ENCODE measurements around the gene GPHN.

GPHN gene

DNA sequence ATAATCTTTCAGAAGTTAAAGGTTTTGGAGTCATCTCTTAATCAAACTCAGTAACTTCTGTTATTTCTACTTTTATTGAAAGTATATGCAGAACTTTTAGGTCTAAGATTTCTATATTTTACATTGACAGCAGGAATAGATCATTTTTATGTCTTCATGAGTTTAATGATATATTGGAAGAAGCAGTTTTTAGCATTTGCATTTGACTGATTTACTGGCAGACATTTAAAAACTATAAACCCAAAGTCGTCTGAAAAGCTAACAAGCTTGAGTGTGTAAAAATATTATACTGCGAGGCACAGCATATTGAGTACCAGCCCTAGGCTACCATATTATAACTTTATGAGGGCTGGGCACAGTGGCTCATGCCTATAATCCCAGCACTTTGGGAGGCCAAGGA, 467.3 kb downstream of the GPHN start:
- TF ChIP-seq CTCF (IDR thresholded peaks at IDR 0.05; ENCODE audit: insufficient read depth, low read depth, low read length, missing control alignments) = no peak
- H3K4me3 ChIP-seq (ENCODE audit: low read length) = no peak overlapping the region
- no peak for DNase-seq (ENCODE audit: low read depth)

DNA sequence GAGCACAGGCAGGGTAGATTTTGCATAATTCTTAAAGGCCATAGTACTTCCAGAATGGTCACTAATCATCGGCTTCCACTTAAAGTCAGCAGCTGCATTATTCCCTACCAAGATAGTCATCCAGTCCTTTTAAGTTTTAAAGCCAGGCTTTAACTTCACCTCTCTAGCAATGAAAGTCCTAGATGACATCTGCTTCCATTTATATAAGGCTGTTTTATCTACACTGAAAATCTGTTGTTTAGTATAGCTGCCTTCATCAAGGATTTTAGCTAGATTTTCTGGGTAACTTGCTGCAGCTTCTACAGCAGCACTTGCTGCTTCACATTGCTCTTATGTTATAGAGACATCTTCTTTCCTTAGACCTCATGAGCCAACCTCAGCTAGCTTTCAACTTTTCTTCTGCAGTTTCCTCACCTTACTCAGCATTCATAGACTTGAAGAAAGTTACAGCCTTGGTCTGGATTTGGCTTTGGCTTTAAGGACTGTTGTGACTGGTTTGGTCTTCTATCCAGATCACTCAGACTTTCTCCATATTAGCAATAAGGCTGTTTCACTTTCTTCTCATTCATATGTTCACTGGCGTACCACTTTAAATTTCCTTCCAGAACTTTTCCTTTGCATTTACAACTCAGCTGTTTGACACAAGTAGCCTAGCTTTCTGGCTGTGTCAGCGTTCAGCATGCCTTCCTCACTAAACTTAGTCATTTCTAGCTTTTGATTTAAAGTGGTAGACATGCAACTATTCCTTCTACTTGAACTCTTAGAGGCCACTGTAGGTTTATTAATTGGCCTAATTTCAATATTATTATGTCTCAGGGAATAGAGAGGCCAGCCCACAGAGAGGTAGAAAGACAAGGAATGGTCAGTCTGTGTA, 471.4 kb downstream of the GPHN start:
- DNase-seq (ENCODE audit: low read depth) = no peak
- H3K4me3 ChIP-seq (ENCODE audit: low read length) = no peak overlapping the region
- no peak for TF ChIP-seq CTCF (IDR thresholded peaks at IDR 0.05; ENCODE audit: insufficient read depth, low read depth, low read length, missing control alignments)

DNA sequence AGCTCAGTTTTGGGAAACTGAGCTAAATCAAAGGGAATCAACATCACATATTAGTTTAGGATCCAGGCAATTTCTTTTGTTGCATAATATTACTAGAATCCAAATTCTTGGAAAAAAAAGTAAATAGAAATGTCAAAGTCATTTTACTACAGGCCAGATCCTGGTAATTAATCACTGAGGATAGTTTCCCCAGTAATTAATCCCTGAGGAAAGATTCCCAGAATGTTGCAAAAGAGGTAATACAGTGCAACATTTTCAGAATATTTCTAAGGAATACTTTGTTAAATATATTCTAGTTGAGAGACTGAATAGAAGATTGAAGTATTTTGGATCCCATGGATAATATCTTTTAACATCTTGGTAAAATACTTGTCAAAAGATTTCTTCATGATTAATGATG, 474.3 kb downstream of the GPHN start:
- no peak overlapping the region for H3K4me3 ChIP-seq (ENCODE audit: low read length)
- no peak for DNase-seq (ENCODE audit: low read depth)
- no peak for TF ChIP-seq CTCF (IDR thresholded peaks at IDR 0.05; ENCODE audit: insufficient read depth, low read depth, low read length, missing control alignments)

GRCh38 chr14:66992776-66993175, 484.8 kb downstream of the GPHN start:
- no peak for TF ChIP-seq CTCF (IDR thresholded peaks at IDR 0.05; ENCODE audit: insufficient read depth, low read depth, low read length, missing control alignments)
- H3K4me3 ChIP-seq (ENCODE audit: low read length) = no peak overlapping the region
- no peak for DNase-seq (ENCODE audit: low read depth)

GRCh38 chr14:66993512-66993911, 485.6 kb downstream of the GPHN start:
- H3K4me3 ChIP-seq (ENCODE audit: low read length) = no peak overlapping the region
- no peak for DNase-seq (ENCODE audit: low read depth)
- no peak for TF ChIP-seq CTCF (IDR thresholded peaks at IDR 0.05; ENCODE audit: insufficient read depth, low read depth, low read length, missing control alignments)

- H3K4me3 ChIP-seq (ENCODE audit: low read length) = no peak overlapping the region
- no peak for TF ChIP-seq CTCF (IDR thresholded peaks at IDR 0.05; ENCODE audit: insufficient read depth, low read depth, low read length, missing control alignments)
- no peak for DNase-seq (ENCODE audit: low read depth)
Measured at GRCh38 chr14:66998013-66998412, 490.1 kb downstream of the GPHN start.

DNA sequence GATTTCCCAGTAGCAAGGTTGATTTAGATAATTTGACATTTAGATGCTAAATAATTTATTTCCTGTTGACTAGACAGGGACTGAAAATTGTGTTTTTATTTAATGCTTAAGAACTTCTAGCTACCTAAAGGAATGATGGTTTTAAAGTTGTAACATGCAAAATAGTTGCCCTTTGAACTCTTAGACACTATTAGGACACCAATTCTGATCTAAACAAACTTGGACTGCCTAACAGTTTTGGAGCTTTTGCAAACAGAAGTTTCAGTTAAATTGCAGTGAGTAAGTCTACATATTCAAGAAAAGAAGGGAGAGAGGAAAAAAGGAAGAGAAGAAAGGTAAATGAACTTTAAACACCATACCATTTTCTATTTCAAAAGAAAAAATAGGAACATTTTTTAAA, 492.0 kb downstream of the GPHN start:
- TF ChIP-seq CTCF (IDR thresholded peaks at IDR 0.05; ENCODE audit: insufficient read depth, low read depth, low read length, missing control alignments) = no peak
- H3K4me3 ChIP-seq (ENCODE audit: low read length) = no peak overlapping the region
- no peak for DNase-seq (ENCODE audit: low read depth)

Measured in epithelial cell of esophagus (primary cell).